A673 (cell line): Measurements from ENCODE around the gene EPHB2.

Experiments
- EZH2 ChIP-seq: fragments of 200-600 bp; sonication (generic); IDR thresholded peaks from 2 replicates; pipeline ENCODE4 v1.6.1; 2017; ENCODE audit warnings: borderline replicate concordance, low read depth, mild to moderate bottlenecking, mixed read lengths, antibody characterized with exemption, low read length; ENCODE audit not compliant: poor library complexity, severe bottlenecking
- TF ChIP-seq, protein P1 (sequence below): fragments of 300-800, 200-600 bp; sonication (generic); conservative IDR thresholded peaks from 2 replicates; pipeline ENCODE4 v1.5.1; 2017; ENCODE audit warnings: low read depth, mild to moderate bottlenecking, antibody characterized with exemption, low read length, moderate library complexity, mixed read lengths

DNA sequence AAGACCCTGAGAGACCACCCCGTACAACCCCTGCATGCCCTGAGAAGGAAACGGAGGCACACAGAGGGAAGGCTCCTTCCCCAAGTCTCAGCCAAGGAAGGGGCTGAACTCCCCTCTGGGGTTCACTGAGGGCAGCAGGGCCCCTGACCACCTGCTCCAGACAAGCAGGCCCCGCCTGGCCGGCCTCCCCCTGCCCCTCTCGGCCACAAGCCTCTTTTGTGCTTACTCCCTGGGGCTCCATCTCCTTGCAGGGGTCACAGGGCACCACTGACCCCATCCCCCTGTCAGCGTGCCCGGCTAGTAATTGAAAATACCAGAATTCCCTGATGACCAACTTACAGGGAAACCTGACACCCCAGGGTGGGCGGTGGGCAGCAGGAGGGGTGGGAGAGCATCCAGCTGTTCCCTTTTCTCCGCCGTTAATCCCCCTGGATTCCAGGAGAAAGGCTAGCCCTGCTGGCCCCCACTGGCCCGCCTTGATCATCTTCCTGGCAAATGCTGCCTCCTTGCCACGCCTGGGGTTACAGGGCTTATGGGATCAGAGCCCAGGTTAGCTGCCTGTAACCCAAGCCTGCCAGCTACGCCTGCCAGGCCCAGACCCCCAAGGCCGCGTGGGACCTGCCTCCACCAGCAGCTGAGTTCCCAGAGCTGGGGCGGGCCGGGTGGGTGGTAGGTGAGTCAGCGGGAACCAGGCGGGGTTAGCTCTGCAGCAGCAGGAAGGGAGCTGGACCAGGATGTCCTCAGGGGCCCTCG, 165.9 kb downstream of the EPHB2 start:
- TF ChIP-seq, protein P1, sequence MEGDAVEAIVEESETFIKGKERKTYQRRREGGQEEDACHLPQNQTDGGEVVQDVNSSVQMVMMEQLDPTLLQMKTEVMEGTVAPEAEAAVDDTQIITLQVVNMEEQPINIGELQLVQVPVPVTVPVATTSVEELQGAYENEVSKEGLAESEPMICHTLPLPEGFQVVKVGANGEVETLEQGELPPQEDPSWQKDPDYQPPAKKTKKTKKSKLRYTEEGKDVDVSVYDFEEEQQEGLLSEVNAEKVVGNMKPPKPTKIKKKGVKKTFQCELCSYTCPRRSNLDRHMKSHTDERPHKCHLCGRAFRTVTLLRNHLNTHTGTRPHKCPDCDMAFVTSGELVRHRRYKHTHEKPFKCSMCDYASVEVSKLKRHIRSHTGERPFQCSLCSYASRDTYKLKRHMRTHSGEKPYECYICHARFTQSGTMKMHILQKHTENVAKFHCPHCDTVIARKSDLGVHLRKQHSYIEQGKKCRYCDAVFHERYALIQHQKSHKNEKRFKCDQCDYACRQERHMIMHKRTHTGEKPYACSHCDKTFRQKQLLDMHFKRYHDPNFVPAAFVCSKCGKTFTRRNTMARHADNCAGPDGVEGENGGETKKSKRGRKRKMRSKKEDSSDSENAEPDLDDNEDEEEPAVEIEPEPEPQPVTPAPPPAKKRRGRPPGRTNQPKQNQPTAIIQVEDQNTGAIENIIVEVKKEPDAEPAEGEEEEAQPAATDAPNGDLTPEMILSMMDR = no peak
- no peak for TF ChIP-seq EZH2
